Measurements from ENCODE around the gene TRIM9.

GRCh38 chr14:51014625-51015024 lies 80.3 kb downstream of the TRIM9 start:
- TF ChIP-seq CTCF (conservative IDR thresholded peaks at IDR 0.05; ENCODE audit: low read length) (no peak), EZH2phosphoT487 (IDR thresholded peaks at IDR 0.05; ENCODE audit: borderline replicate concordance) (no peak)
